Measurements from ENCODE around the gene MYEOV. TPM values are rescaled to one million over a fixed set of nuclear protein-coding genes. Genes with fewer than 3 reads are reported as not detected.

The MYEOV gene
- total RNA-seq, 4 donors from 2014 or later: 0.65 to 8.9 (median 0.83) TPM

DNA sequence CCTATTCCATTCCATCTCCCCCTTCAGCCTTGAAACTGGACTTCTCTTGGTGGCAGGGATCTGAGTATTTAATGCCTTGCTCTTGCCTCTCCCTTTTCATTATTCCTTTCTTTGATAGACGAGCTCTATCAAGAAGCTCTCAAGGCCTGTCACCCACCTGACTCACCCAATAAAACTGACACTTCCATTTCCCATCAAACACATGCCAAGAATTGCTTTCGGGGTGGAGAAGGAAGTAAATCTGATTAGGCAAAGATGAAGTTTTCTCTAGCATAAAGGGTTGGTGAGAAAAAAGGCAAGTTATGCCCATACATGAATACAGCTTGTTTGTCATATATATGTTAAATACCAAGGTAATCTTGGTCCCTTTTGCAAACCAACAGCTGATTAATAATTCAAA, 34.9 kb upstream of the MYEOV start:
- no peak for TF ChIP-seq CTCF (IDR thresholded peaks at IDR 0.05)
- ATAC-seq (ENCODE audit: low FRiP score): no peak
- DNase-seq (ENCODE audit: low spot score): no peak

- DNase-seq (ENCODE audit: low spot score) (no peak), ATAC-seq (ENCODE audit: low FRiP score) (peak; percentile 53)
- TF ChIP-seq CTCF (IDR thresholded peaks at IDR 0.05): no peak
Observed at GRCh38 chr11:69260622-69261021, 33.3 kb upstream of the MYEOV start.

GRCh38 chr11:69261116-69261515, 32.8 kb upstream of the MYEOV start:
- no peak for DNase-seq (ENCODE audit: low spot score)
- no peak for TF ChIP-seq CTCF (IDR thresholded peaks at IDR 0.05)
- no peak for ATAC-seq (ENCODE audit: low FRiP score)

DNA sequence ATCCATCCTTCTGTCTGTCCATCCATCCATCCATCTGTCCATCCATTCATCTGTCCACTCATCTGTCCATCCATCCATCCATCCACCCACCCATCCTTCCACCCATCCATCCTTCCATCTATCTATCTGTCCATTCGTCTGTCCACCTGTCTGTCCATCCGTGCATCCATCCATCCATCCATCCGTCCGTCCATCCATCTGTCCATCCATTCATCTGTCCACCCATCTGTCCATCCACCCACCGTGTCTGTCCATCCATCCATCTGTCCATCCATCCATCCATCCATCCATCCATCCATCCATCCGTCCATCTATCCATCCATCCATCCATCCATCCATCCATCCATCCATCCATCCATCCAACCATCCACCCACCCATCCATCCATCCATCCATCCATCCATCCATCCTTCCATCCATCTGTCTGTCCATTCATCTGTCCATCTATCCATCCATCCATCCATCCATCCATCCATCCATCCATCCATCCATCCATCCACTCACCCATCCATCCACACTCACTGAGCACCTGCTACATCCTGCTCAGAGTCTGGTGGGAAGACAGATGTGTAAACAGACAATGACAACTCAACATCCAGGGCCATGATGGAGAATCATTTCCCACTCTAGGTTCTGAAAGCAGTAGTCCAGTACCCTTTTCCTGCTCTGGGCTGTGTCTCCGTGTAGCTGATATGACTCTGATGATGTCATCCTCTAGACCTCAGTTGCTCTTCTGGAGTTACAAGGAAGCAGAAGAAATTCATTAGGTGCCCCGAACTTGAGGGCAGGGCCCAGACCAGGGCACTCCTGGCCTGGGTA, 30.8 kb upstream of the MYEOV start:
- DNase-seq (ENCODE audit: low spot score): no peak
- ATAC-seq (ENCODE audit: low FRiP score): no peak
- TF ChIP-seq CTCF (IDR thresholded peaks at IDR 0.05): no peak

- DNase-seq (ENCODE audit: low spot score): no peak
- ATAC-seq (ENCODE audit: low FRiP score): no peak
- no peak for TF ChIP-seq CTCF (IDR thresholded peaks at IDR 0.05)
Observed at GRCh38 chr11:69263736-69264052, 30.3 kb upstream of the MYEOV start.

DNA sequence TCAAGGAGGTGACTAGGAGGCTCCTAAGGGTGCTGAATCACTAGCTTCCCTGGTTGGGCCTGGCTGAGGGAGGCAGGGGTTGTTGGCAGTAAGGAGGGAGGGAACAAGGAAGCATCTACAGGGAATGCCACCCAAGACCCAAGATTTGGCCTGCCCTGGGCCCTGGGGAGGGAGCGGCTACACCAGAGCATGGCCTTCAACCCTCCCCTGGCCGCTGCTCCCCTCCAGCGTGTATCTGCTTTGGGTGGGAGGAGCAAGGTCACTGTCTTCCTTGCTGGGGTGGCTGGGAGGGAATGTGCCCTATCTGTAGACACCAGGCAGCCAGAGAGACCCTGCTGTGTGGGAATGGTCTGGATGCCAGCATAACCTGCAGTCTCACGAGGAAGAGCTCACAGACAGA, 29.5 kb upstream of the MYEOV start:
- TF ChIP-seq CTCF (IDR thresholded peaks at IDR 0.05): no peak
- DNase-seq (ENCODE audit: low spot score) (no peak), ATAC-seq (ENCODE audit: low FRiP score) (no peak)

GRCh38 chr11:69265210-69265609, 28.7 kb upstream of the MYEOV start:
- ATAC-seq (ENCODE audit: low FRiP score) (no peak), DNase-seq (ENCODE audit: low spot score) (no peak)
- TF ChIP-seq CTCF (IDR thresholded peaks at IDR 0.05): no peak
